ENCODE data around the gene FGFR4.
"Not testable (repeated sequence)": the region's sequence is repeated elsewhere in the genome, so short reads cannot be mapped to it uniquely, and the experiment has no call there.

Gene FGFR4

GRCh38 chr5:177086654-177087397 lies at the start of gene FGFR4:
TSS of gene FGFR4 (plus strand) at chr5:177086915. CDS start at chr5:177089603, 2,688 bp downstream.
- intact Hi-C loops (cut with DNase I), result no loop called here
- peak in 9 of 42 donors; percentile 1 to 44 (median 22) for DNase-seq

- intact Hi-C loops (cut with DNase I), result no loop called here
- DNase-seq, result no peak
These were observed 49.8 kb upstream of the FGFR4 start for GRCh38 chr5:177036921-177037320.

- peak in 26 of 42 donors; percentile 2 to 68 (median 34) for DNase-seq
- intact Hi-C loops (cut with DNase I), result no loop called here
These were observed 45.8 kb upstream of the FGFR4 start for GRCh38 chr5:177040814-177041420.

GRCh38 chr5:177041936-177042335 lies 44.8 kb upstream of the FGFR4 start:
- intact Hi-C loops (cut with DNase I), result no loop called here
- no peak for DNase-seq

- intact Hi-C loops (cut with DNase I), result no loop called here
- DNase-seq, result no peak
These were observed 43.6 kb upstream of the FGFR4 start for GRCh38 chr5:177043114-177043513.

- no peak for DNase-seq
- intact Hi-C loops (cut with DNase I), result no loop called here
These were observed 42.8 kb upstream of the FGFR4 start for GRCh38 chr5:177043958-177044357.

- DNase-seq, result no peak
- intact Hi-C loops (cut with DNase I), result no loop called here
These were observed 42.1 kb upstream of the FGFR4 start for GRCh38 chr5:177044641-177045040.

GRCh38 chr5:177045631-177046030 lies 41.1 kb upstream of the FGFR4 start:
- DNase-seq, result no peak
- intact Hi-C loops (cut with DNase I), result no loop called here

GRCh38 chr5:177048531-177048930 lies 38.2 kb upstream of the FGFR4 start:
- DNase-seq, result peak in 1 of 42 donors; percentile 13
- intact Hi-C loops (cut with DNase I), result not testable (repeated sequence)

- intact Hi-C loops (cut with DNase I), result no loop called here
These were observed 37.4 kb upstream of the FGFR4 start for GRCh38 chr5:177049285-177049684.

GRCh38 chr5:177064500-177065277 lies 22.0 kb upstream of the FGFR4 start:
- DNase-seq, result no peak
- intact Hi-C loops (cut with DNase I), result no loop called here

More at GRCh38 chr5:177049285-177049684, 37.4 kb upstream of the FGFR4 start:
- no peak for DNase-seq

- intact Hi-C loops (cut with DNase I), result no loop called here
- DNase-seq, result no peak
These were observed 21.2 kb upstream of the FGFR4 start for GRCh38 chr5:177065491-177065890.

- intact Hi-C loops (cut with DNase I), result no loop called here
- no peak for DNase-seq
These were observed 20.5 kb upstream of the FGFR4 start for GRCh38 chr5:177066224-177066623.

- intact Hi-C loops (cut with DNase I), result no loop called here
- DNase-seq, result no peak
These were observed 19.2 kb upstream of the FGFR4 start for GRCh38 chr5:177067503-177067902.

- intact Hi-C loops (cut with DNase I), result no loop called here
- DNase-seq, result no peak
These were observed 16.1 kb upstream of the FGFR4 start for GRCh38 chr5:177070536-177071191.

GRCh38 chr5:177071666-177072385 lies 14.9 kb upstream of the FGFR4 start:
- DNase-seq, result peak in 36 of 42 donors; percentile 15 to 93 (median 74)
- intact Hi-C loops (cut with DNase I), result no loop called here

GRCh38 chr5:177077335-177077734 lies 9.4 kb upstream of the FGFR4 start:
- intact Hi-C loops (cut with DNase I), result no loop called here
- DNase-seq, result no peak

GRCh38 chr5:177079606-177080005 lies 7.1 kb upstream of the FGFR4 start:
- DNase-seq, result no peak
- intact Hi-C loops (cut with DNase I), result no loop called here

GRCh38 chr5:177080265-177080664 lies 6.5 kb upstream of the FGFR4 start:
- no peak for DNase-seq
- intact Hi-C loops (cut with DNase I), result no loop called here
